Testis (tissue), 2 donors: Measurements from ENCODE around the gene NME9.

Experiments used
- POLR2A ChIP-seq: fragments of 450-650 bp; IDR thresholded peaks from one replicate; pipeline ENCODE4 v1.6.1; 2017; ENCODE audit warnings: antibody characterized with exemption, mild to moderate bottlenecking, moderate library complexity
- TF ChIP-seq, protein P1 (sequence below), 3 experiments: fragments of 450-650 bp in 2 of 3; fragments of 200-600 bp in 1 of 3; sonication (generic) in 1 of 3; IDR thresholded peaks; one replicate each; pipeline ENCODE4 v1.5.1; 2016 to 2019; ENCODE audit warnings: antibody characterized with exemption in 3 of 3, mild to moderate bottlenecking in 2 of 3, moderate library complexity in 1 of 3

DNA sequence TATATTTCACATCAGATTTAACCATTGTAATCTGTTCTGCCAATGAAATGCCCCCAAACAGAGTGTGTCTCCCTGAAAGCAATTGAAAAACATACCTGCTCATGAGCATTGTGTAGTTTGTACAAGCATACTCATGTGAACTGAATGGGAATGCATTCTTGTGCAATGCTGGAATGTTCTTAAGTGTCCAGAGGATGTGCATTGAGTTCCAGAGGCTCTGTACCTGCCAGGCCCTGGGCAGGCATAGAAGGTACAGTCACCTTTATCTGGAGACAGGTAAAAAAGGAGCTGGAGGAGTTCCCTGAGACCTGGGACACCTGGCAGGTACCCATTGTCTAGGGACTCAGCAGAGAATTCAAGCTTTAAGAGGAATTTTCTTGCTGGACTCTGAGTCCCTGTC is 21.5 kb upstream of the NME9 start:
- TF ChIP-seq, protein P1, sequence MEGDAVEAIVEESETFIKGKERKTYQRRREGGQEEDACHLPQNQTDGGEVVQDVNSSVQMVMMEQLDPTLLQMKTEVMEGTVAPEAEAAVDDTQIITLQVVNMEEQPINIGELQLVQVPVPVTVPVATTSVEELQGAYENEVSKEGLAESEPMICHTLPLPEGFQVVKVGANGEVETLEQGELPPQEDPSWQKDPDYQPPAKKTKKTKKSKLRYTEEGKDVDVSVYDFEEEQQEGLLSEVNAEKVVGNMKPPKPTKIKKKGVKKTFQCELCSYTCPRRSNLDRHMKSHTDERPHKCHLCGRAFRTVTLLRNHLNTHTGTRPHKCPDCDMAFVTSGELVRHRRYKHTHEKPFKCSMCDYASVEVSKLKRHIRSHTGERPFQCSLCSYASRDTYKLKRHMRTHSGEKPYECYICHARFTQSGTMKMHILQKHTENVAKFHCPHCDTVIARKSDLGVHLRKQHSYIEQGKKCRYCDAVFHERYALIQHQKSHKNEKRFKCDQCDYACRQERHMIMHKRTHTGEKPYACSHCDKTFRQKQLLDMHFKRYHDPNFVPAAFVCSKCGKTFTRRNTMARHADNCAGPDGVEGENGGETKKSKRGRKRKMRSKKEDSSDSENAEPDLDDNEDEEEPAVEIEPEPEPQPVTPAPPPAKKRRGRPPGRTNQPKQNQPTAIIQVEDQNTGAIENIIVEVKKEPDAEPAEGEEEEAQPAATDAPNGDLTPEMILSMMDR (IDR thresholded peaks at IDR 0.05) = no peak
- TF ChIP-seq POLR2A = no peak
